ENCODE results near the gene MARVELD1. TPM values are rescaled to one million over a fixed set of nuclear protein-coding genes. Genes with fewer than 3 reads are reported as not detected.

The MARVELD1 gene
- total and polyA plus RNA-seq, 2 of the 13 experiments (the other 11 are each of a cell fraction or from before 2014, with no cell fraction given): not detected

- TF ChIP-seq SMC3 (IDR thresholded peaks at IDR 0.05; ENCODE audit: low read length) (no peak), NKX3-1 (CRISPR knock-in tag; IDR thresholded peaks at IDR 0.05) (no peak), TBX2 (CRISPR knock-in tag; IDR thresholded peaks at IDR 0.05; ENCODE audit: borderline replicate concordance) (peak; percentile 34; the same call in 1 of the 2 replicates), ZNF234 (CRISPR knock-in tag; conservative IDR thresholded peaks at IDR 0.05) (no peak), CENPBD1 (CRISPR knock-in tag; IDR thresholded peaks at IDR 0.05; ENCODE audit: borderline replicate concordance, low read depth) (no peak), ZNF790 (CRISPR knock-in tag; IDR thresholded peaks at IDR 0.05; ENCODE audit: borderline replicate concordance) (no peak), RFX5 (IDR thresholded peaks at IDR 0.05; ENCODE audit: low read depth, low read length) (no peak), KDM6A (CRISPR knock-in tag; IDR thresholded peaks at IDR 0.05; ENCODE audit: low read depth) (peak; percentile 67), LCORL (IDR thresholded peaks at IDR 0.05) (no peak), LCORL (CRISPR knock-in tag; IDR thresholded peaks at IDR 0.05) (peak; percentile 83), CEBPG (CRISPR knock-in tag; IDR thresholded peaks at IDR 0.05) (peak; percentile 19; the same call in 1 of the 2 replicates), ZNF776 (CRISPR knock-in tag; IDR thresholded peaks at IDR 0.05) (no peak), KDM5B (CRISPR knock-in tag; IDR thresholded peaks at IDR 0.05; ENCODE audit: borderline replicate concordance) (peak; percentile 74; the same call in 1 of the 2 replicates), NR2F1 (CRISPR knock-in tag; IDR thresholded peaks at IDR 0.05) (peak; percentile 92 to 93), ZNF724P (CRISPR knock-in tag; IDR thresholded peaks at IDR 0.05; ENCODE audit: borderline replicate concordance) (0 out of 2 replicates have a peak, but pooled peaks have one; percentile 55), KDM5A (IDR thresholded peaks at IDR 0.05; ENCODE audit: borderline replicate concordance, low read length) (no peak), NFE2 (CRISPR knock-in tag; IDR thresholded peaks at IDR 0.05) (no peak), ZNF644 (CRISPR knock-in tag; IDR thresholded peaks at IDR 0.05; ENCODE audit: low read depth) (0 out of 2 replicates have a peak, but pooled peaks have one; percentile 48), SOX5 (CRISPR knock-in tag; IDR thresholded peaks at IDR 0.05; ENCODE audit: borderline replicate concordance) (peak; percentile 21; the same call in 1 of the 2 replicates), TEAD3 (CRISPR knock-in tag; optimal IDR thresholded peaks at IDR 0.05; ENCODE audit: borderline replicate concordance) (peak; percentile 52), ZNF224 (CRISPR knock-in tag; IDR thresholded peaks at IDR 0.05) (peak; percentile 63; the same call in 1 of the 2 replicates), ZNF350 (CRISPR knock-in tag; IDR thresholded peaks at IDR 0.05; ENCODE audit: borderline replicate concordance, low read depth) (peak; percentile 66; the same call in 1 of the 2 replicates), CEBPB (IDR thresholded peaks at IDR 0.05; ENCODE audit: borderline replicate concordance, low read depth, low read length) (no peak)
- TF ChIP-seq, protein P1, sequence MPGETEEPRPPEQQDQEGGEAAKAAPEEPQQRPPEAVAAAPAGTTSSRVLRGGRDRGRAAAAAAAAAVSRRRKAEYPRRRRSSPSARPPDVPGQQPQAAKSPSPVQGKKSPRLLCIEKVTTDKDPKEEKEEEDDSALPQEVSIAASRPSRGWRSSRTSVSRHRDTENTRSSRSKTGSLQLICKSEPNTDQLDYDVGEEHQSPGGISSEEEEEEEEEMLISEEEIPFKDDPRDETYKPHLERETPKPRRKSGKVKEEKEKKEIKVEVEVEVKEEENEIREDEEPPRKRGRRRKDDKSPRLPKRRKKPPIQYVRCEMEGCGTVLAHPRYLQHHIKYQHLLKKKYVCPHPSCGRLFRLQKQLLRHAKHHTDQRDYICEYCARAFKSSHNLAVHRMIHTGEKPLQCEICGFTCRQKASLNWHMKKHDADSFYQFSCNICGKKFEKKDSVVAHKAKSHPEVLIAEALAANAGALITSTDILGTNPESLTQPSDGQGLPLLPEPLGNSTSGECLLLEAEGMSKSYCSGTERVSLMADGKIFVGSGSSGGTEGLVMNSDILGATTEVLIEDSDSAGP (CRISPR knock-in tag; IDR thresholded peaks at IDR 0.05; ENCODE audit: borderline replicate concordance): peak; percentile 66; the same call in 1 of the 2 replicates
- TF ChIP-seq, protein P2, sequence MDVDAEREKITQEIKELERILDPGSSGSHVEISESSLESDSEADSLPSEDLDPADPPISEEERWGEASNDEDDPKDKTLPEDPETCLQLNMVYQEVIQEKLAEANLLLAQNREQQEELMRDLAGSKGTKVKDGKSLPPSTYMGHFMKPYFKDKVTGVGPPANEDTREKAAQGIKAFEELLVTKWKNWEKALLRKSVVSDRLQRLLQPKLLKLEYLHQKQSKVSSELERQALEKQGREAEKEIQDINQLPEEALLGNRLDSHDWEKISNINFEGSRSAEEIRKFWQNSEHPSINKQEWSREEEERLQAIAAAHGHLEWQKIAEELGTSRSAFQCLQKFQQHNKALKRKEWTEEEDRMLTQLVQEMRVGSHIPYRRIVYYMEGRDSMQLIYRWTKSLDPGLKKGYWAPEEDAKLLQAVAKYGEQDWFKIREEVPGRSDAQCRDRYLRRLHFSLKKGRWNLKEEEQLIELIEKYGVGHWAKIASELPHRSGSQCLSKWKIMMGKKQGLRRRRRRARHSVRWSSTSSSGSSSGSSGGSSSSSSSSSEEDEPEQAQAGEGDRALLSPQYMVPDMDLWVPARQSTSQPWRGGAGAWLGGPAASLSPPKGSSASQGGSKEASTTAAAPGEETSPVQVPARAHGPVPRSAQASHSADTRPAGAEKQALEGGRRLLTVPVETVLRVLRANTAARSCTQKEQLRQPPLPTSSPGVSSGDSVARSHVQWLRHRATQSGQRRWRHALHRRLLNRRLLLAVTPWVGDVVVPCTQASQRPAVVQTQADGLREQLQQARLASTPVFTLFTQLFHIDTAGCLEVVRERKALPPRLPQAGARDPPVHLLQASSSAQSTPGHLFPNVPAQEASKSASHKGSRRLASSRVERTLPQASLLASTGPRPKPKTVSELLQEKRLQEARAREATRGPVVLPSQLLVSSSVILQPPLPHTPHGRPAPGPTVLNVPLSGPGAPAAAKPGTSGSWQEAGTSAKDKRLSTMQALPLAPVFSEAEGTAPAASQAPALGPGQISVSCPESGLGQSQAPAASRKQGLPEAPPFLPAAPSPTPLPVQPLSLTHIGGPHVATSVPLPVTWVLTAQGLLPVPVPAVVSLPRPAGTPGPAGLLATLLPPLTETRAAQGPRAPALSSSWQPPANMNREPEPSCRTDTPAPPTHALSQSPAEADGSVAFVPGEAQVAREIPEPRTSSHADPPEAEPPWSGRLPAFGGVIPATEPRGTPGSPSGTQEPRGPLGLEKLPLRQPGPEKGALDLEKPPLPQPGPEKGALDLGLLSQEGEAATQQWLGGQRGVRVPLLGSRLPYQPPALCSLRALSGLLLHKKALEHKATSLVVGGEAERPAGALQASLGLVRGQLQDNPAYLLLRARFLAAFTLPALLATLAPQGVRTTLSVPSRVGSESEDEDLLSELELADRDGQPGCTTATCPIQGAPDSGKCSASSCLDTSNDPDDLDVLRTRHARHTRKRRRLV (CRISPR knock-in tag; IDR thresholded peaks at IDR 0.05): no peak
Observed at GRCh38 chr10:97707134-97707861, 6.2 kb upstream of the MARVELD1 start (continued).

Data from HepG2 (cell line).